H9 (cell line): Measurements from ENCODE around the gene IKBKG. TPM values are rescaled to one million over a fixed set of nuclear protein-coding genes. Genes with fewer than 3 reads are reported as not detected.

ENCODE experiments used
- DNase-seq: peaks from one replicate; pipeline ENCODE4 v3.0.0-alpha.2; 2017
- H2AFZ ChIP-seq: one replicate; pipeline ENCODE4 v1.6.1; 2013; ENCODE audit warnings: mild to moderate bottlenecking, low read length, control low read depth, moderate library complexity
- H2AK5ac ChIP-seq: 2 replicates; pipeline ENCODE4 v1.6.1; 2013; ENCODE audit warnings: low read length, control low read depth, mixed read lengths; ENCODE audit not compliant: insufficient read length
- H2BK120ac ChIP-seq: one replicate; pipeline ENCODE4 v1.6.1; 2013; ENCODE audit warnings: low read depth, mild to moderate bottlenecking, low read length, control low read depth, inconsistent platforms; ENCODE audit not compliant: poor library complexity, severe bottlenecking
- H2BK12ac ChIP-seq: 2 replicates; pipeline ENCODE4 v1.6.1; 2013; ENCODE audit warnings: low read length, control low read depth, mixed read lengths, low read depth; ENCODE audit not compliant: insufficient read length
- H2BK15ac ChIP-seq: 2 replicates; pipeline ENCODE4 v1.6.1; 2013; ENCODE audit warnings: low read depth, low read length, control low read depth
- H2BK20ac ChIP-seq: one replicate; pipeline ENCODE4 v1.6.1; 2013; ENCODE audit warnings: low read depth, mild to moderate bottlenecking, low read length, control low read depth, inconsistent platforms; ENCODE audit not compliant: poor library complexity, severe bottlenecking
- H2BK5ac ChIP-seq: 2 replicates; pipeline ENCODE4 v1.6.1; 2013; ENCODE audit warnings: low read length, control low read depth, mixed read lengths; ENCODE audit not compliant: insufficient read length
- H3K14ac ChIP-seq: 2 replicates; pipeline ENCODE4 v1.6.1; 2013; ENCODE audit warnings: low read length, control low read depth; ENCODE audit not compliant: insufficient read depth
- H3K18ac ChIP-seq: 2 replicates; pipeline ENCODE4 v1.6.1; 2013; ENCODE audit warnings: low read depth, mild to moderate bottlenecking, mixed read lengths, low read length, control low read depth; ENCODE audit not compliant: insufficient read length
- H3K23ac ChIP-seq: 2 replicates; pipeline ENCODE4 v1.6.1; 2013; ENCODE audit warnings: low read length, control low read depth, mixed read lengths, low read depth; ENCODE audit not compliant: insufficient read length
- H3K23me2 ChIP-seq: 2 replicates; pipeline ENCODE4 v1.6.1; 2013; ENCODE audit warnings: low read depth, mild to moderate bottlenecking, mixed read lengths, low read length, control low read depth; ENCODE audit not compliant: insufficient read length, poor library complexity, severe bottlenecking
- H3K27ac ChIP-seq: 2 replicates; pipeline ENCODE4 v1.5.1; 2013; ENCODE audit warnings: low read length, control low read depth, mixed read lengths, low read depth; ENCODE audit not compliant: insufficient read length
- H3K27me3 ChIP-seq: 2 replicates; pipeline ENCODE4 v1.6.1; 2013; ENCODE audit warnings: low read length, control low read depth, inconsistent platforms; ENCODE audit not compliant: insufficient read depth
- H3K4ac ChIP-seq: 2 replicates; pipeline ENCODE4 v1.6.1; 2013; ENCODE audit warnings: low read depth, mild to moderate bottlenecking, control low read depth, inconsistent platforms, low read length, moderate library complexity
- H3K4me1 ChIP-seq: 2 replicates; pipeline ENCODE4 v1.6.1; 2013; ENCODE audit warnings: low read length, control low read depth, inconsistent platforms; ENCODE audit not compliant: insufficient read depth
- H3K4me2 ChIP-seq: 2 replicates; pipeline ENCODE4 v1.6.1; 2013; ENCODE audit warnings: low read length, control low read depth, mixed read lengths; ENCODE audit not compliant: insufficient read length, insufficient read depth
- H3K56ac ChIP-seq: 2 replicates; pipeline ENCODE4 v1.6.1; 2013; ENCODE audit warnings: low read depth, mild to moderate bottlenecking, mixed read lengths, low read length, control low read depth; ENCODE audit not compliant: insufficient read length
- H3K79me1 ChIP-seq: 2 replicates; pipeline ENCODE4 v1.6.1; 2013; ENCODE audit warnings: low read depth, mild to moderate bottlenecking, moderate library complexity, low read length, control low read depth, inconsistent platforms; ENCODE audit not compliant: insufficient read depth, poor library complexity, severe bottlenecking
- H3K79me2 ChIP-seq: 2 replicates; pipeline ENCODE4 v1.6.1; 2013; ENCODE audit warnings: low read length, control low read depth, inconsistent platforms; ENCODE audit not compliant: insufficient read depth
- H3K9ac ChIP-seq: 2 replicates; pipeline ENCODE4 v1.6.1; 2013; ENCODE audit warnings: low read length, control low read depth, mixed read lengths; ENCODE audit not compliant: insufficient read length; ENCODE audit errors: extremely low read depth
- H3K9me3 ChIP-seq: one replicate; pipeline ENCODE4 v1.6.1; 2013; ENCODE audit warnings: low read depth, low read length, inconsistent platforms; ENCODE audit not compliant: control insufficient read depth
- H3T11ph ChIP-seq: one replicate; pipeline ENCODE4 v1.6.1; 2013; ENCODE audit warnings: mild to moderate bottlenecking, low read length, control low read depth, inconsistent platforms
- H4K20me1 ChIP-seq: one replicate; pipeline ENCODE4 v1.6.1; 2013; ENCODE audit not compliant: control insufficient read depth, insufficient read length, insufficient read depth
- H4K5ac ChIP-seq: 2 replicates; pipeline ENCODE4 v1.6.1; 2013; ENCODE audit warnings: low read depth, mild to moderate bottlenecking, mixed read lengths, low read length, control low read depth; ENCODE audit not compliant: insufficient read length
- H4K8ac ChIP-seq: replicated peaks from 2 replicates; pipeline ENCODE4 v1.6.1; 2013; ENCODE audit warnings: low read length, control low read depth, mixed read lengths, low read depth; ENCODE audit not compliant: insufficient read length
- H4K91ac ChIP-seq: 2 replicates; pipeline ENCODE4 v1.6.1; 2013; ENCODE audit warnings: low read depth, mild to moderate bottlenecking, moderate library complexity, mixed read lengths, low read length, control low read depth; ENCODE audit not compliant: insufficient read length
- H3K27ac Mint-ChIP-seq, 3 experiments: 2 replicates in 2 of 3; 3 replicates in 1 of 3; pipeline ENCODE4 v1.8.0; 2020 to 2021; ENCODE audit warnings: mixed read lengths in 3 of 3, mild to moderate bottlenecking in 1 of 3, moderate library complexity in 1 of 3
- H3K27me3 Mint-ChIP-seq: 2 replicates; pipeline ENCODE4 v1.8.0; 2021; ENCODE audit warnings: low read depth, mild to moderate bottlenecking, moderate library complexity, mixed read lengths
- H3K36me3 Mint-ChIP-seq, 3 experiments: 2 replicates in 2 of 3; 3 replicates in 1 of 3; pipeline ENCODE4 v1.8.0; 2020 to 2021; ENCODE audit warnings: low read depth in 3 of 3, mixed read lengths in 3 of 3; ENCODE audit not compliant: insufficient read depth in 1 of 3
- H3K4me1 Mint-ChIP-seq, 2 experiments: 2 replicates each; pipeline ENCODE4 v1.8.0; 2020; ENCODE audit warnings: mixed read lengths in 2 of 2
- H3K4me3 Mint-ChIP-seq, 2 experiments: 2 replicates in 1 of 2; 3 replicates in 1 of 2; pipeline ENCODE4 v1.8.0; 2020 to 2021; ENCODE audit warnings: mild to moderate bottlenecking in 2 of 2, mixed read lengths in 2 of 2, moderate library complexity in 1 of 2
- H3K9me3 Mint-ChIP-seq, 2 experiments: 2 replicates in 1 of 2; 3 replicates in 1 of 2; pipeline ENCODE4 v1.8.0; 2020; ENCODE audit warnings: mild to moderate bottlenecking in 2 of 2, mixed read lengths in 2 of 2, moderate library complexity in 1 of 2
- CTCF ChIP-seq: fragments of 200-600 bp; sonication (generic); conservative IDR thresholded peaks from 3 replicates; pipeline ENCODE4 v1.8.0; 2021; ENCODE audit warnings: antibody characterized with exemption, mild to moderate bottlenecking
- WGBS: extraction: QIAGEN DNeasy Blood & Tissue Kit; methylation state at CpG from one replicate; pipeline ENCODE4 v1.1.7; 2013; ENCODE audit warnings: missing lambda C conversion rate, low lambda C conversion rate, mixed read lengths; ENCODE audit not compliant: insufficient read length; ENCODE audit errors: extremely low coverage; 5-methylcytosine and 5-hydroxymethylcytosine counted together
- total RNA-seq: library from RNA; stranded (reverse); gene quantifications from 2 replicates; pipeline ENCODE4 v1.2.1, GENCODE V29; 2021

The IKBKG gene
- total RNA-seq, 1 experiment from 2014 or later = 17.8 TPM

GRCh38 chrX:154502098-154502497, 45.3 kb upstream of the IKBKG start:
- H3K27ac ChIP-seq = no peak overlapping the region
- no peak overlapping the region for H2BK120ac ChIP-seq
- H3K79me2 ChIP-seq = no peaks in the 10 kb centered on the region
- no peak overlapping the region for H2BK12ac ChIP-seq
- H3K23me2 ChIP-seq = no peaks in the 10 kb centered on the region
- no peak overlapping the region for H4K8ac ChIP-seq
- WGBS = no CpG with 5 or more reads among the region's 8 CpGs
- H3K4me1 ChIP-seq = no peaks in the 10 kb centered on the region
- no peak overlapping the region for H3K4me3 Mint-ChIP-seq
- H2BK5ac ChIP-seq = no peak overlapping the region
- H2AK5ac ChIP-seq = no peak overlapping the region
- H3K9me3 ChIP-seq = peaks cover 8% of the 10 kb centered on the region
- H3K14ac ChIP-seq = no peak overlapping the region
- no peak overlapping the region for H3T11ph ChIP-seq
- H3K27me3 Mint-ChIP-seq = peaks cover 2% of the 10 kb centered on the region; the same call in 1 of the 2 replicates
- no peaks in the 10 kb centered on the region for H3K79me1 ChIP-seq
- H2AFZ ChIP-seq = no peak overlapping the region
- H3K27ac Mint-ChIP-seq = no peak overlapping the region
- TF ChIP-seq CTCF = no peak
- no peaks in the 10 kb centered on the region for H3K27me3 ChIP-seq
- no peak overlapping the region for H2BK20ac ChIP-seq
- H3K9me3 Mint-ChIP-seq = peaks cover 55 to 60% of the 10 kb centered on the region in 2 experiments
- H4K5ac ChIP-seq = no peak overlapping the region
- DNase-seq = no peak
- H3K56ac ChIP-seq = no peak overlapping the region
- H3K36me3 Mint-ChIP-seq = peaks cover 11 to 20% (median 20%) of the 10 kb centered on the region in 3 experiments
- H3K4ac ChIP-seq = no peak overlapping the region
- H3K18ac ChIP-seq = no peak overlapping the region
- no peak overlapping the region for H4K91ac ChIP-seq
- H3K9ac ChIP-seq = no peak overlapping the region
- H3K4me1 Mint-ChIP-seq = no peaks in the 10 kb centered on the region
- H3K23ac ChIP-seq = no peak overlapping the region
- no peaks in the 10 kb centered on the region for H4K20me1 ChIP-seq
- no peak overlapping the region for H3K4me2 ChIP-seq
- H2BK15ac ChIP-seq = no peak overlapping the region
